Measurements from ENCODE around the gene SH3PXD2A.
"Not testable (repeated sequence)": the region's sequence is repeated elsewhere in the genome, so short reads cannot be mapped to it uniquely, and the experiment has no call there.

SH3PXD2A gene

GRCh38 chr10:103818105-103818504 is 37.3 kb downstream of the SH3PXD2A start:
- TF ChIP-seq POLR2A (IDR thresholded peaks at IDR 0.05; ENCODE audit: low read depth, low read length) (no peak), TAF1 (IDR thresholded peaks at IDR 0.05; ENCODE audit: borderline replicate concordance, low read depth, low read length) (no peak), POLR2AphosphoS5 (IDR thresholded peaks at IDR 0.05; ENCODE audit: low read depth, low read length) (no peak)
- no peak for DNase-seq (ENCODE audit: insufficient read length)
- FAIRE-seq, result no peak

GRCh38 chr10:103816431-103816830 is 38.9 kb downstream of the SH3PXD2A start:
- FAIRE-seq (no peak), DNase-seq (ENCODE audit: insufficient read length) (no peak)
- TF ChIP-seq POLR2AphosphoS5 (IDR thresholded peaks at IDR 0.05; ENCODE audit: low read depth, low read length) (no peak), POLR2A (IDR thresholded peaks at IDR 0.05; ENCODE audit: low read depth, low read length) (no peak), TAF1 (IDR thresholded peaks at IDR 0.05; ENCODE audit: borderline replicate concordance, low read depth, low read length) (no peak)

- DNase-seq (ENCODE audit: insufficient read length) (no peak), FAIRE-seq (no peak)
- TF ChIP-seq POLR2AphosphoS5 (IDR thresholded peaks at IDR 0.05; ENCODE audit: low read depth, low read length) (no peak), TAF1 (IDR thresholded peaks at IDR 0.05; ENCODE audit: borderline replicate concordance, low read depth, low read length) (no peak), POLR2A (IDR thresholded peaks at IDR 0.05; ENCODE audit: low read depth, low read length) (no peak)
Observed at GRCh38 chr10:103814626-103815370, 40.6 kb downstream of the SH3PXD2A start.

- no peak for FAIRE-seq
- TF ChIP-seq POLR2AphosphoS5 (IDR thresholded peaks at IDR 0.05; ENCODE audit: low read depth, low read length) (no peak), TAF1 (IDR thresholded peaks at IDR 0.05; ENCODE audit: borderline replicate concordance, low read depth, low read length) (no peak), POLR2A (IDR thresholded peaks at IDR 0.05; ENCODE audit: low read depth, low read length) (no peak)
- no peak for DNase-seq (ENCODE audit: insufficient read length)
Observed at GRCh38 chr10:103814105-103814504, 41.3 kb downstream of the SH3PXD2A start.

- not testable (repeated sequence) for FAIRE-seq
Observed at GRCh38 chr10:103813312-103813711, 42.1 kb downstream of the SH3PXD2A start.

GRCh38 chr10:103812432-103812831 is 42.9 kb downstream of the SH3PXD2A start:
- FAIRE-seq (no peak), DNase-seq (ENCODE audit: insufficient read length) (no peak)
- TF ChIP-seq TAF1 (IDR thresholded peaks at IDR 0.05; ENCODE audit: borderline replicate concordance, low read depth, low read length) (no peak), POLR2AphosphoS5 (IDR thresholded peaks at IDR 0.05; ENCODE audit: low read depth, low read length) (no peak), POLR2A (IDR thresholded peaks at IDR 0.05; ENCODE audit: low read depth, low read length) (no peak)

More at GRCh38 chr10:103813312-103813711, 42.1 kb downstream of the SH3PXD2A start:
- DNase-seq (ENCODE audit: insufficient read length), result not testable (repeated sequence)

- no peak for TF ChIP-seq POLR2AphosphoS5 (IDR thresholded peaks at IDR 0.05; ENCODE audit: low read depth, low read length)
- no peak for TF ChIP-seq TAF1 (IDR thresholded peaks at IDR 0.05; ENCODE audit: borderline replicate concordance, low read depth, low read length)
- no peak for TF ChIP-seq POLR2A (IDR thresholded peaks at IDR 0.05; ENCODE audit: low read depth, low read length)
- FAIRE-seq, result no peak
- no peak for DNase-seq (ENCODE audit: insufficient read length)
Observed at GRCh38 chr10:103812004-103812403, 43.4 kb downstream of the SH3PXD2A start.

GRCh38 chr10:103811463-103811862 is 43.9 kb downstream of the SH3PXD2A start:
- FAIRE-seq, result no peak
- DNase-seq (ENCODE audit: insufficient read length), result no peak
- no peak for TF ChIP-seq POLR2A (IDR thresholded peaks at IDR 0.05; ENCODE audit: low read depth, low read length)
- TF ChIP-seq POLR2AphosphoS5 (IDR thresholded peaks at IDR 0.05; ENCODE audit: low read depth, low read length), result no peak
- TF ChIP-seq TAF1 (IDR thresholded peaks at IDR 0.05; ENCODE audit: borderline replicate concordance, low read depth, low read length), result no peak

GRCh38 chr10:103808780-103809179 is 46.6 kb downstream of the SH3PXD2A start:
- DNase-seq (ENCODE audit: insufficient read length) (no peak), FAIRE-seq (no peak)
- no peak for TF ChIP-seq POLR2AphosphoS5 (IDR thresholded peaks at IDR 0.05; ENCODE audit: low read depth, low read length)
- TF ChIP-seq TAF1 (IDR thresholded peaks at IDR 0.05; ENCODE audit: borderline replicate concordance, low read depth, low read length), result no peak
- TF ChIP-seq POLR2A (IDR thresholded peaks at IDR 0.05; ENCODE audit: low read depth, low read length), result no peak

- no peak for DNase-seq (ENCODE audit: insufficient read length)
- FAIRE-seq, result no peak
- no peak for TF ChIP-seq POLR2AphosphoS5 (IDR thresholded peaks at IDR 0.05; ENCODE audit: low read depth, low read length)
Observed at GRCh38 chr10:103807996-103808395, 47.4 kb downstream of the SH3PXD2A start.

- TF ChIP-seq TAF1 (IDR thresholded peaks at IDR 0.05; ENCODE audit: borderline replicate concordance, low read depth, low read length) (no peak), POLR2A (IDR thresholded peaks at IDR 0.05; ENCODE audit: low read depth, low read length) (no peak), POLR2AphosphoS5 (IDR thresholded peaks at IDR 0.05; ENCODE audit: low read depth, low read length) (no peak)
- FAIRE-seq (no peak), DNase-seq (ENCODE audit: insufficient read length) (no peak)
Observed at GRCh38 chr10:103806395-103807187, 48.8 kb downstream of the SH3PXD2A start.

GRCh38 chr10:103805781-103806180 is 49.6 kb downstream of the SH3PXD2A start:
- DNase-seq (ENCODE audit: insufficient read length) (no peak), FAIRE-seq (no peak)
- TF ChIP-seq TAF1 (IDR thresholded peaks at IDR 0.05; ENCODE audit: borderline replicate concordance, low read depth, low read length) (no peak), POLR2AphosphoS5 (IDR thresholded peaks at IDR 0.05; ENCODE audit: low read depth, low read length) (no peak), POLR2A (IDR thresholded peaks at IDR 0.05; ENCODE audit: low read depth, low read length) (no peak)
